ENCODE results near the gene SFRP4.

GRCh38 chr7:37957221-37957970 is 40.8 kb upstream of the SFRP4 start:
- TF ChIP-seq, protein P1, sequence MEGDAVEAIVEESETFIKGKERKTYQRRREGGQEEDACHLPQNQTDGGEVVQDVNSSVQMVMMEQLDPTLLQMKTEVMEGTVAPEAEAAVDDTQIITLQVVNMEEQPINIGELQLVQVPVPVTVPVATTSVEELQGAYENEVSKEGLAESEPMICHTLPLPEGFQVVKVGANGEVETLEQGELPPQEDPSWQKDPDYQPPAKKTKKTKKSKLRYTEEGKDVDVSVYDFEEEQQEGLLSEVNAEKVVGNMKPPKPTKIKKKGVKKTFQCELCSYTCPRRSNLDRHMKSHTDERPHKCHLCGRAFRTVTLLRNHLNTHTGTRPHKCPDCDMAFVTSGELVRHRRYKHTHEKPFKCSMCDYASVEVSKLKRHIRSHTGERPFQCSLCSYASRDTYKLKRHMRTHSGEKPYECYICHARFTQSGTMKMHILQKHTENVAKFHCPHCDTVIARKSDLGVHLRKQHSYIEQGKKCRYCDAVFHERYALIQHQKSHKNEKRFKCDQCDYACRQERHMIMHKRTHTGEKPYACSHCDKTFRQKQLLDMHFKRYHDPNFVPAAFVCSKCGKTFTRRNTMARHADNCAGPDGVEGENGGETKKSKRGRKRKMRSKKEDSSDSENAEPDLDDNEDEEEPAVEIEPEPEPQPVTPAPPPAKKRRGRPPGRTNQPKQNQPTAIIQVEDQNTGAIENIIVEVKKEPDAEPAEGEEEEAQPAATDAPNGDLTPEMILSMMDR (IDR thresholded peaks at IDR 0.05) = no peak
- no peak for TF ChIP-seq POLR2AphosphoS5 (IDR thresholded peaks at IDR 0.05)

Measured in prostate gland (tissue), 2 donors.